Panc1 (cell line): ENCODE measurements around the gene KIF26A. TPM values are rescaled to one million over a fixed set of nuclear protein-coding genes. Genes with fewer than 3 reads are reported as not detected.

Experiments
- ATAC-seq: fragments of 200-7000 bp; cut with Tn5 transposase; 2 replicates; pipeline ENCODE4 v1.9.1; 2020; ENCODE audit warnings: mild to moderate bottlenecking, moderate library complexity
- BruUV-seq: library from RNA; stranded (reverse); fragments of 400-500 nt; replicated peaks from 2 replicates; lab custom pipeline; 2021; lab: Mats Ljungman, UMichigan
- CTCF ChIA-PET: fragments of 300-600 bp; sonication (Branson Sonifier 250); formaldehyde crosslinking; loops from one replicate; lab custom pipeline; 2022; ENCODE audit warnings: antibody characterized with exemption; lab: Charles Lee
- POLR2A ChIA-PET: fragments of 300-600 bp; sonication (Branson Sonifier 250); formaldehyde crosslinking; loops from one replicate; lab custom pipeline; 2022; ENCODE audit warnings: antibody characterized with exemption; lab: Charles Lee
- DNase-seq: peaks from one replicate; pipeline ENCODE4 v3.0.0-alpha.2; 2010; ENCODE audit warnings: low read depth, low spot score
- H3K27ac ChIP-seq: 2 replicates; pipeline ENCODE4 v1.5.1; 2011; ENCODE audit warnings: mild to moderate bottlenecking, low read length, inconsistent platforms
- H3K27me3 ChIP-seq: fragments of 200-500 bp; sonication (Bioruptor generic); 2 replicates; pipeline ENCODE4 v1.6.0; 2014; ENCODE audit warnings: low read length, inconsistent platforms; ENCODE audit not compliant: control insufficient read depth, insufficient read depth
- H3K36me3 ChIP-seq: fragments of 200-500 bp; sonication (Bioruptor generic); 2 replicates; pipeline ENCODE4 v1.5.1; 2014; ENCODE audit warnings: inconsistent platforms, mild to moderate bottlenecking, low read length, moderate library complexity; ENCODE audit not compliant: control insufficient read depth, insufficient read depth
- H3K4me1 ChIP-seq: 2 replicates; pipeline ENCODE4 v1.5.1; 2011; ENCODE audit warnings: inconsistent platforms, mild to moderate bottlenecking, low read length, moderate library complexity; ENCODE audit not compliant: control insufficient read depth, insufficient read depth
- H3K4me3 ChIP-seq, 2 experiments: 2 replicates each; pipeline ENCODE4 v1.5.1; 2011 to 2012; ENCODE audit warnings: low read depth in 2 of 2, low read length in 2 of 2, mild to moderate bottlenecking in 2 of 2, inconsistent platforms in 1 of 2, moderate library complexity in 1 of 2
- H3K9me3 ChIP-seq: fragments of 200-500 bp; sonication (Bioruptor generic); 2 replicates; pipeline ENCODE4 v1.5.1; 2014; ENCODE audit warnings: low read depth, mild to moderate bottlenecking, inconsistent platforms, low read length, moderate library complexity; ENCODE audit not compliant: control insufficient read depth, insufficient read depth
- POLR2AphosphoS5 ChIP-seq: IDR thresholded peaks from 2 replicates; pipeline ENCODE4 v1.6.1; 2012; ENCODE audit warnings: mild to moderate bottlenecking, low read depth, low read length, moderate library complexity
- SIN3A ChIP-seq: IDR thresholded peaks from 2 replicates; pipeline ENCODE4 v1.6.1; 2012; ENCODE audit warnings: low read depth, mild to moderate bottlenecking, low read length, moderate library complexity, borderline replicate concordance; ENCODE audit not compliant: insufficient read depth
- TCF7L2 ChIP-seq: IDR thresholded peaks from 2 replicates; pipeline ENCODE4 v1.6.1; 2011; ENCODE audit warnings: mild to moderate bottlenecking, low read depth, low read length, inconsistent platforms
- in situ Hi-C: cut with HindIII; loops from 2 replicates; pipeline ENCODE4 v1.10.0; 2016; ENCODE audit warnings: low sequenced_read_pairs, low pct_unique_long_range_greater_than_20kb
- intact Hi-C: fragments of 100-400 bp; cut with micrococcal nuclease; formaldehyde crosslinking; loops from one replicate; pipeline ENCODE4 v1.10.0; 2022; ENCODE audit not compliant: unreplicated experiment
- total RNA-seq: library from RNA; stranded (reverse); gene quantifications from one replicate; pipeline ENCODE4 v1.2.1, GENCODE V29; 2021; ENCODE audit not compliant: unreplicated experiment
- TF ChIP-seq, protein P1 (sequence below): fragments of 450-650 bp; IDR thresholded peaks from 2 replicates; pipeline ENCODE4 v1.5.1; 2017; ENCODE audit warnings: mild to moderate bottlenecking
- TF ChIP-seq, protein P2 (sequence below), 2 experiments: IDR thresholded peaks; 2 replicates each; pipeline ENCODE4 v1.6.1; 2011 to 2012; ENCODE audit warnings: low read depth in 2 of 2, control low read depth in 1 of 2, low read length in 1 of 2, mild to moderate bottlenecking in 1 of 2, moderate library complexity in 1 of 2; ENCODE audit not compliant: insufficient read depth in 1 of 2

The KIF26A gene
- total RNA-seq, 1 experiment from 2014 or later, result 4.4 TPM

GRCh38 chr14:104126753-104127152 is 11.6 kb upstream of the KIF26A start:
- ATAC-seq (no peak), DNase-seq (no peak)
- Histone ChIP-seq H3K4me1 (no peaks in the 10 kb centered on the region), H3K36me3 (no peaks in the 10 kb centered on the region), H3K4me3 (no peak overlapping the region), H3K27me3 (no peaks in the 10 kb centered on the region; the same call in 1 of the 2 replicates), H3K9me3 (peaks cover 11% of the 10 kb centered on the region; the same call in 1 of the 2 replicates), H3K27ac (no peak overlapping the region)
- CTCF ChIA-PET, result no interaction called here
- intact Hi-C loops, result no loop called here
- TF ChIP-seq POLR2AphosphoS5 (no peak), SIN3A (no peak), TCF7L2 (no peak)
- TF ChIP-seq, protein P1, sequence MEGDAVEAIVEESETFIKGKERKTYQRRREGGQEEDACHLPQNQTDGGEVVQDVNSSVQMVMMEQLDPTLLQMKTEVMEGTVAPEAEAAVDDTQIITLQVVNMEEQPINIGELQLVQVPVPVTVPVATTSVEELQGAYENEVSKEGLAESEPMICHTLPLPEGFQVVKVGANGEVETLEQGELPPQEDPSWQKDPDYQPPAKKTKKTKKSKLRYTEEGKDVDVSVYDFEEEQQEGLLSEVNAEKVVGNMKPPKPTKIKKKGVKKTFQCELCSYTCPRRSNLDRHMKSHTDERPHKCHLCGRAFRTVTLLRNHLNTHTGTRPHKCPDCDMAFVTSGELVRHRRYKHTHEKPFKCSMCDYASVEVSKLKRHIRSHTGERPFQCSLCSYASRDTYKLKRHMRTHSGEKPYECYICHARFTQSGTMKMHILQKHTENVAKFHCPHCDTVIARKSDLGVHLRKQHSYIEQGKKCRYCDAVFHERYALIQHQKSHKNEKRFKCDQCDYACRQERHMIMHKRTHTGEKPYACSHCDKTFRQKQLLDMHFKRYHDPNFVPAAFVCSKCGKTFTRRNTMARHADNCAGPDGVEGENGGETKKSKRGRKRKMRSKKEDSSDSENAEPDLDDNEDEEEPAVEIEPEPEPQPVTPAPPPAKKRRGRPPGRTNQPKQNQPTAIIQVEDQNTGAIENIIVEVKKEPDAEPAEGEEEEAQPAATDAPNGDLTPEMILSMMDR, result no peak
- TF ChIP-seq, protein P2, sequence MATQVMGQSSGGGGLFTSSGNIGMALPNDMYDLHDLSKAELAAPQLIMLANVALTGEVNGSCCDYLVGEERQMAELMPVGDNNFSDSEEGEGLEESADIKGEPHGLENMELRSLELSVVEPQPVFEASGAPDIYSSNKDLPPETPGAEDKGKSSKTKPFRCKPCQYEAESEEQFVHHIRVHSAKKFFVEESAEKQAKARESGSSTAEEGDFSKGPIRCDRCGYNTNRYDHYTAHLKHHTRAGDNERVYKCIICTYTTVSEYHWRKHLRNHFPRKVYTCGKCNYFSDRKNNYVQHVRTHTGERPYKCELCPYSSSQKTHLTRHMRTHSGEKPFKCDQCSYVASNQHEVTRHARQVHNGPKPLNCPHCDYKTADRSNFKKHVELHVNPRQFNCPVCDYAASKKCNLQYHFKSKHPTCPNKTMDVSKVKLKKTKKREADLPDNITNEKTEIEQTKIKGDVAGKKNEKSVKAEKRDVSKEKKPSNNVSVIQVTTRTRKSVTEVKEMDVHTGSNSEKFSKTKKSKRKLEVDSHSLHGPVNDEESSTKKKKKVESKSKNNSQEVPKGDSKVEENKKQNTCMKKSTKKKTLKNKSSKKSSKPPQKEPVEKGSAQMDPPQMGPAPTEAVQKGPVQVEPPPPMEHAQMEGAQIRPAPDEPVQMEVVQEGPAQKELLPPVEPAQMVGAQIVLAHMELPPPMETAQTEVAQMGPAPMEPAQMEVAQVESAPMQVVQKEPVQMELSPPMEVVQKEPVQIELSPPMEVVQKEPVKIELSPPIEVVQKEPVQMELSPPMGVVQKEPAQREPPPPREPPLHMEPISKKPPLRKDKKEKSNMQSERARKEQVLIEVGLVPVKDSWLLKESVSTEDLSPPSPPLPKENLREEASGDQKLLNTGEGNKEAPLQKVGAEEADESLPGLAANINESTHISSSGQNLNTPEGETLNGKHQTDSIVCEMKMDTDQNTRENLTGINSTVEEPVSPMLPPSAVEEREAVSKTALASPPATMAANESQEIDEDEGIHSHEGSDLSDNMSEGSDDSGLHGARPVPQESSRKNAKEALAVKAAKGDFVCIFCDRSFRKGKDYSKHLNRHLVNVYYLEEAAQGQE (IDR thresholded peaks at IDR 0.05; ENCODE audit: insufficient read depth in 1 of 2, low read depth in 2 of 2, low read length in 1 of 2), result no peak
- BruUV-seq, result no TSS peak
- in situ Hi-C loops, result no loop called here
- POLR2A ChIA-PET, result no interaction called here

- DNase-seq, result no peak
- BruUV-seq, result no TSS peak
- H3K27ac ChIP-seq, result no peak overlapping the region
- no peaks in the 10 kb centered on the region for H3K4me1 ChIP-seq
- TF ChIP-seq TCF7L2 (no peak), SIN3A (no peak), POLR2AphosphoS5 (no peak)
- TF ChIP-seq, protein P2 (IDR thresholded peaks at IDR 0.05; ENCODE audit: insufficient read depth in 1 of 2, low read depth in 2 of 2, low read length in 1 of 2), result no peak
- TF ChIP-seq, protein P1, result no peak
- no peak for ATAC-seq
- POLR2A ChIA-PET, result no interaction called here
- intact Hi-C loops, result no loop called here
- no peak overlapping the region for H3K4me3 ChIP-seq
- peaks cover 9% of the 10 kb centered on the region; the same call in 1 of the 2 replicates for H3K9me3 ChIP-seq
- in situ Hi-C loops, result no loop called here
- CTCF ChIA-PET, result interaction anchor here (0.9 to 1.0 kb wide), 2 partner anchors 32 to 51 kb away, joined by 3 read pairs; no protein-coding TSS in a partner anchor
- no peaks in the 10 kb centered on the region for H3K36me3 ChIP-seq
- H3K27me3 ChIP-seq, result no peaks in the 10 kb centered on the region
These were observed 9.4 kb upstream of the KIF26A start for GRCh38 chr14:104128981-104129380.
